ENCODE results near the gene GART.
A peak's percentile ranks its signal among the peaks of the same experiment; 100 is the strongest.

The GART gene

GRCh38 chr21:33549848-33550771, 8.2 kb upstream of the GART start:
- H3K27me3 ChIP-seq (ENCODE audit: low read depth), result no peaks in the 10 kb centered on the region
- in situ Hi-C loops (cut with MboI; ENCODE audit: low sequenced_read_pairs), result no loop called here
- no peaks in the 10 kb centered on the region for H3K9me3 ChIP-seq
- peaks cover 88% of the 10 kb centered on the region for H3K36me3 ChIP-seq (replicated peaks)
- DNase-seq (ENCODE audit: low spot score in 2 of 2), result no peak
- no peak overlapping the region for H3K4me3 ChIP-seq
- H3K4me1 ChIP-seq, result peaks cover 7% of the 10 kb centered on the region

- DNase-seq (ENCODE audit: low spot score in 2 of 2), result no peak
- H3K4me1 ChIP-seq, result peaks cover 7% of the 10 kb centered on the region
- in situ Hi-C loops (cut with MboI; ENCODE audit: low sequenced_read_pairs), result no loop called here
- H3K4me3 ChIP-seq, result no peak overlapping the region
- no peaks in the 10 kb centered on the region for H3K9me3 ChIP-seq
- peaks cover 52% of the 10 kb centered on the region for H3K36me3 ChIP-seq (replicated peaks)
- H3K27me3 ChIP-seq (ENCODE audit: low read depth), result no peaks in the 10 kb centered on the region
Measured at GRCh38 chr21:33546086-33546485, 4.2 kb upstream of the GART start.

- no peaks in the 10 kb centered on the region for H3K9me3 ChIP-seq
- H3K4me3 ChIP-seq, result peak overlapping the region; percentile 92
- H3K4me1 ChIP-seq, result peaks cover 18% of the 10 kb centered on the region
- in situ Hi-C loops (cut with MboI; ENCODE audit: low sequenced_read_pairs), result no loop called here
- no peaks in the 10 kb centered on the region for H3K27me3 ChIP-seq (ENCODE audit: low read depth)
- no peak for DNase-seq (ENCODE audit: low spot score in 2 of 2)
- H3K36me3 ChIP-seq (replicated peaks), result peaks cover 47% of the 10 kb centered on the region
Measured at GRCh38 chr21:33544451-33545195, 2.7 kb upstream of the GART start.

GRCh38 chr21:33543505-33544129, 1.7 kb upstream of the GART start:
- Histone ChIP-seq H3K9me3 (no peaks in the 10 kb centered on the region), H3K4me3 (peak overlapping the region; percentile 92), H3K36me3 (replicated peaks) (peaks cover 45% of the 10 kb centered on the region), H3K27me3 (ENCODE audit: low read depth) (no peaks in the 10 kb centered on the region), H3K4me1 (peaks cover 18% of the 10 kb centered on the region)
- in situ Hi-C loops (cut with MboI; ENCODE audit: low sequenced_read_pairs), result no loop called here
- peak; percentile 59 to 86 for DNase-seq (ENCODE audit: low spot score in 2 of 2)

- Histone ChIP-seq H3K4me3 (peak within 1 kb of the TSS; percentile 92), H3K36me3 (replicated peaks) (peaks cover 43% of the 10 kb centered on the region), H3K4me1 (peaks cover 18% of the 10 kb centered on the region), H3K27me3 (ENCODE audit: low read depth) (no peaks in the 10 kb centered on the region), H3K9me3 (no peaks in the 10 kb centered on the region)
- peak; percentile 98 for DNase-seq (ENCODE audit: low spot score in 2 of 2)
- in situ Hi-C loops (cut with MboI; ENCODE audit: low sequenced_read_pairs), result no loop called here
Measured at GRCh38 chr21:33542640-33543504, 955 bp upstream of the GART start, which contains the start of gene SON. TSS of gene SON (plus strand) at chr21:33543038. CDS start at chr21:33543093, 55 bp downstream.

GRCh38 chr21:33541105-33541711, 709 bp downstream of the GART start:
- in situ Hi-C loops (cut with MboI; ENCODE audit: low sequenced_read_pairs), result no loop called here
- Histone ChIP-seq H3K9me3 (no peaks in the 10 kb centered on the region), H3K4me1 (peaks cover 18% of the 10 kb centered on the region), H3K36me3 (replicated peaks) (peaks cover 45% of the 10 kb centered on the region), H3K27me3 (ENCODE audit: low read depth) (no peaks in the 10 kb centered on the region), H3K4me3 (peak overlapping the region; percentile 92)
- peak in 1 of 2 experiments; percentile 43 for DNase-seq (ENCODE audit: low spot score in 2 of 2)

- no peaks in the 10 kb centered on the region for H3K27me3 ChIP-seq (ENCODE audit: low read depth)
- H3K4me3 ChIP-seq, result peak overlapping the region; percentile 92
- no peak for DNase-seq (ENCODE audit: low spot score in 2 of 2)
- H3K9me3 ChIP-seq, result no peaks in the 10 kb centered on the region
- peaks cover 16% of the 10 kb centered on the region for H3K4me1 ChIP-seq
- in situ Hi-C loops (cut with MboI; ENCODE audit: low sequenced_read_pairs), result no loop called here
- H3K36me3 ChIP-seq (replicated peaks), result peaks cover 45% of the 10 kb centered on the region
Measured at GRCh38 chr21:33540711-33541104, 1.2 kb downstream of the GART start.

- Histone ChIP-seq H3K4me3 (no peak overlapping the region), H3K9me3 (no peaks in the 10 kb centered on the region), H3K36me3 (replicated peaks) (peaks cover 55% of the 10 kb centered on the region), H3K4me1 (peaks cover 12% of the 10 kb centered on the region), H3K27me3 (ENCODE audit: low read depth) (no peaks in the 10 kb centered on the region)
- no peak for DNase-seq (ENCODE audit: low spot score in 2 of 2)
- in situ Hi-C loops (cut with MboI; ENCODE audit: low sequenced_read_pairs), result no loop called here
Measured at GRCh38 chr21:33539616-33540015, 2.3 kb downstream of the GART start.

- DNase-seq (ENCODE audit: low spot score in 2 of 2), result no peak
- in situ Hi-C loops (cut with MboI; ENCODE audit: low sequenced_read_pairs), result no loop called here
- H3K27me3 ChIP-seq (ENCODE audit: low read depth), result no peaks in the 10 kb centered on the region
- peaks cover 78% of the 10 kb centered on the region for H3K36me3 ChIP-seq (replicated peaks)
- H3K4me3 ChIP-seq, result no peak overlapping the region
- peaks cover 12% of the 10 kb centered on the region for H3K4me1 ChIP-seq
- H3K9me3 ChIP-seq, result no peaks in the 10 kb centered on the region
Measured at GRCh38 chr21:33537212-33537611, 4.7 kb downstream of the GART start.

- in situ Hi-C loops (cut with MboI; ENCODE audit: low sequenced_read_pairs), result no loop called here
- H3K9me3 ChIP-seq, result no peaks in the 10 kb centered on the region
- H3K4me1 ChIP-seq, result no peaks in the 10 kb centered on the region
- no peak overlapping the region for H3K4me3 ChIP-seq
- H3K27me3 ChIP-seq (ENCODE audit: low read depth), result no peaks in the 10 kb centered on the region
- no peak for DNase-seq (ENCODE audit: low spot score in 2 of 2)
- H3K36me3 ChIP-seq (replicated peaks), result peaks cover 93% of the 10 kb centered on the region
Measured at GRCh38 chr21:33531007-33531406, 10.9 kb downstream of the GART start.

GRCh38 chr21:33522953-33523349, 19.0 kb downstream of the GART start:
- H3K27me3 ChIP-seq (ENCODE audit: low read depth), result no peaks in the 10 kb centered on the region
- peaks cover 70% of the 10 kb centered on the region for H3K36me3 ChIP-seq (replicated peaks)
- H3K4me1 ChIP-seq, result peaks cover 7% of the 10 kb centered on the region; the same call in 1 of the 2 replicates
- DNase-seq (ENCODE audit: low spot score in 2 of 2), result no peak
- in situ Hi-C loops (cut with MboI; ENCODE audit: low sequenced_read_pairs), result no loop called here
- no peaks in the 10 kb centered on the region for H3K9me3 ChIP-seq
- no peak overlapping the region for H3K4me3 ChIP-seq

GRCh38 chr21:33522297-33522952, 19.5 kb downstream of the GART start:
- Histone ChIP-seq H3K9me3 (no peaks in the 10 kb centered on the region), H3K27me3 (ENCODE audit: low read depth) (no peaks in the 10 kb centered on the region), H3K36me3 (replicated peaks) (peaks cover 70% of the 10 kb centered on the region), H3K4me3 (no peak overlapping the region), H3K4me1 (peaks cover 7% of the 10 kb centered on the region; the same call in 1 of the 2 replicates)
- in situ Hi-C loops (cut with MboI; ENCODE audit: low sequenced_read_pairs), result no loop called here
- no peak for DNase-seq (ENCODE audit: low spot score in 2 of 2)
